Prostate gland (tissue), 2 donors: ENCODE data around the gene DNM3. TPM values are rescaled to one million over a fixed set of nuclear protein-coding genes. Genes with fewer than 3 reads are reported as not detected.

Source experiments
- DNase-seq: peaks from one replicate; pipeline ENCODE4 v3.0.0-alpha.2; 2019; ENCODE audit warnings: low spot score
- H3K27ac ChIP-seq, 2 donors: fragments of 200-600 bp; sonication (generic); 2 replicates each; pipeline ENCODE4 v1.5.1; 2017 to 2019
- H3K27me3 ChIP-seq: fragments of 200-600 bp; sonication (generic); replicated peaks from 2 replicates; pipeline ENCODE4 v1.5.1; 2019; ENCODE audit not compliant: insufficient read depth
- H3K36me3 ChIP-seq, 2 donors: fragments of 200-600 bp; sonication (generic); 1 replicate in 1 of 2; 2 replicates in 1 of 2; pipeline versions ENCODE4 v1.5.1 to v1.8.1; 2017 to 2019
- H3K4me1 ChIP-seq: fragments of 200-600 bp; sonication (generic); replicated peaks from 2 replicates; pipeline ENCODE4 v1.5.1; 2019
- H3K4me3 ChIP-seq, 2 donors: fragments of 200-600 bp; sonication (generic); 2 replicates each; pipeline ENCODE4 v1.5.1; 2017 to 2019
- H3K9me3 ChIP-seq: fragments of 200-600 bp; sonication (generic); 2 replicates; pipeline ENCODE4 v1.5.1; 2017
- POLR2A ChIP-seq: fragments of 450-650 bp; IDR thresholded peaks from one replicate; pipeline ENCODE4 v1.6.1; 2016; ENCODE audit warnings: antibody characterized with exemption, mild to moderate bottlenecking
- POLR2AphosphoS5 ChIP-seq: sonication (generic); formaldehyde crosslinking; IDR thresholded peaks from one replicate; pipeline ENCODE4 v1.6.1; 2017; ENCODE audit warnings: antibody characterized with exemption
- WGBS: methylation state at CpG from one replicate; pipeline ENCODE4 v1.1.5; 2018; 5-methylcytosine and 5-hydroxymethylcytosine counted together
- intact Hi-C: fragments of 100-400 bp; cut with DNase I; formaldehyde crosslinking; loops from one replicate; pipeline ENCODE4 v1.14.2; 2022
- total RNA-seq, 2 donors: library from RNA; depleted of rRNA; stranded (reverse); fragments of >200 nt; gene quantifications; one replicate each; pipeline ENCODE4 v1.1.0, GENCODE V29; 2016
- TF ChIP-seq, protein P1 (sequence below), 4 experiments: fragments of 200-600 bp in 2 of 4; fragments of 450-650 bp in 2 of 4; sonication (generic) in 2 of 4; IDR thresholded peaks; 1 replicate in 3 of 4; 2 replicates in 1 of 4; pipeline ENCODE4 v1.5.1; 2016 to 2019; ENCODE audit warnings: antibody characterized with exemption in 4 of 4, mild to moderate bottlenecking in 2 of 4, moderate library complexity in 2 of 4

Gene DNM3
- total RNA-seq, 2 donors from 2014 or later: 2.3 to 5.3 TPM

DNA sequence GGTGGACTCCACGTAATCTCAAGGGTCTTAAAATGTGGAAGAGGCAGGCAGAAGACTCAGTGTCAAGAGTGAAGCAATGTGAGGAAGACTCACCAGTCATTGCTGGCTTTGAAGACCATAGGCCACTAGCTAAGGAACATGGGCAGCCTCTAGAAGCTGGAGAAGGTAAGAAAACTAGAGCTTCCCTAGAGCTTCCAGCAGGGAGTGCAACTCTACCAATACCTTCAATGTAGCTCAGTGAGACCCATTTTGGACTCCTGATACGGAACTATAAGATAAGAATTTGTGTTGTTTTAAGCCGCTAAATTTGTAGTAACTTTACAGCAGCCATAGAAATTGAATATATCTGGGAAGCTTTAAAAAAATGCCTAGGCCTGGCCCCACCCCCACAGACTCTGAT is 41.0 kb upstream of the DNM3 start:
- TF ChIP-seq POLR2AphosphoS5 (no peak), POLR2A (no peak)
- TF ChIP-seq, protein P1, sequence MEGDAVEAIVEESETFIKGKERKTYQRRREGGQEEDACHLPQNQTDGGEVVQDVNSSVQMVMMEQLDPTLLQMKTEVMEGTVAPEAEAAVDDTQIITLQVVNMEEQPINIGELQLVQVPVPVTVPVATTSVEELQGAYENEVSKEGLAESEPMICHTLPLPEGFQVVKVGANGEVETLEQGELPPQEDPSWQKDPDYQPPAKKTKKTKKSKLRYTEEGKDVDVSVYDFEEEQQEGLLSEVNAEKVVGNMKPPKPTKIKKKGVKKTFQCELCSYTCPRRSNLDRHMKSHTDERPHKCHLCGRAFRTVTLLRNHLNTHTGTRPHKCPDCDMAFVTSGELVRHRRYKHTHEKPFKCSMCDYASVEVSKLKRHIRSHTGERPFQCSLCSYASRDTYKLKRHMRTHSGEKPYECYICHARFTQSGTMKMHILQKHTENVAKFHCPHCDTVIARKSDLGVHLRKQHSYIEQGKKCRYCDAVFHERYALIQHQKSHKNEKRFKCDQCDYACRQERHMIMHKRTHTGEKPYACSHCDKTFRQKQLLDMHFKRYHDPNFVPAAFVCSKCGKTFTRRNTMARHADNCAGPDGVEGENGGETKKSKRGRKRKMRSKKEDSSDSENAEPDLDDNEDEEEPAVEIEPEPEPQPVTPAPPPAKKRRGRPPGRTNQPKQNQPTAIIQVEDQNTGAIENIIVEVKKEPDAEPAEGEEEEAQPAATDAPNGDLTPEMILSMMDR (IDR thresholded peaks at IDR 0.05): no peak
- intact Hi-C loops: loop anchor here (2.0 to 10.0 kb wide), 2 partner anchors 184 to 644 kb away; partner anchors contain the start of gene PIGC
- Histone ChIP-seq H3K4me1 (no peaks in the 10 kb centered on the region), H3K27ac (no peak overlapping the region), H3K27me3 (no peaks in the 10 kb centered on the region), H3K36me3 (no peaks in the 10 kb centered on the region), H3K9me3 (no peaks in the 10 kb centered on the region), H3K4me3 (no peak overlapping the region)
- DNase-seq: no peak
- WGBS: 91% methylated on average over 3 of the region's 3 CpGs

DNA sequence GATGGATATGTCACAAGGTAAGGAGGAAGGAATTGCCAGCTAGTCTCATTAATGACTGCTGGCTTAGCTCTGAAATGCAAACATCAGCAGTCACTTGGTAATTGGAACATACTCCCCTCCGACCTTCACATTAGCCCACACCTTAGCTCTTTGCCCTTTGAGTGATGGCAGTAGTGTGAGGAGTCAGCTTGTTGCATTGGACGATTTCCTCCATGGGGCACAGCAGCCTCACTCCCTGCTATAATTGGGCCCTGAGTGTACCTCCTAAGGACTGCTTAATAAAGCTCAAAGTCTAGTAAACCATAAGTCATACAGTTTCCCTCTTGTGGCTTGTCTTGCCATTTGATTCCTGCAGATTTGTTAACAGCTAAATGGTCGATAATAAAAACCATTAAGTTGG is 40.4 kb upstream of the DNM3 start:
- Histone ChIP-seq H3K4me3 (no peak overlapping the region), H3K27ac (no peak overlapping the region), H3K4me1 (no peaks in the 10 kb centered on the region), H3K27me3 (no peaks in the 10 kb centered on the region), H3K36me3 (no peaks in the 10 kb centered on the region), H3K9me3 (no peaks in the 10 kb centered on the region)
- 72% methylated on average over 3 of the region's 3 CpGs for WGBS
- no peak for DNase-seq
- intact Hi-C loops: loop anchor here (2.0 to 10.0 kb wide), 2 partner anchors 184 to 644 kb away; partner anchors contain the start of gene PIGC
- no peak for TF ChIP-seq POLR2AphosphoS5

DNA sequence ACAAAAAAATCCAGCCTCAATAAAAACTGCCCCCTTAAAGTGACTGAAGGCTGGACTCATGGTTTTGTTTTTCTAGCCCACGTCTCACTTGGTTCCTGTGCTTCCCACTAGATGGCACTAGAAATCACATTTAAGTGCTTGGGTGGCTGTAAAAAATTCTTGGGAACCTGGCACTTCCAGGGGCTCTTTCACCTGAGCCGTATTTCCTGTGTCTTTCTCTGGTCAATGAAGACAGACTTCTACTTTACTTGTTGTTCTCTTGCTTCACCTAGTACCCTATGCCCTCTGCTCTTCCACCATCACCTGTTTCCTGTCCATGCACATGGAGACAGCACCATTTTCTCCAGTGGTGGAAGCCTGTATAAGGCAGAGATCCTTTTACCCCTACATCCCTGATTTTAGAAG is 39.8 kb upstream of the DNM3 start:
- H3K27ac ChIP-seq: no peak overlapping the region
- WGBS: 0% methylated on average over 2 of the region's 2 CpGs
- TF ChIP-seq POLR2AphosphoS5: no peak
- TF ChIP-seq, protein P1 (IDR thresholded peaks at IDR 0.05): peak; percentile 33 to 70 (median 62)
- no peaks in the 10 kb centered on the region for H3K36me3 ChIP-seq
- DNase-seq: peak; percentile 15
- no peaks in the 10 kb centered on the region for H3K4me1 ChIP-seq
- H3K4me3 ChIP-seq: no peak overlapping the region
- H3K27me3 ChIP-seq: no peaks in the 10 kb centered on the region
- no peaks in the 10 kb centered on the region for H3K9me3 ChIP-seq
- intact Hi-C loops: loop anchor here (2.0 to 10.0 kb wide), 2 partner anchors 183 to 643 kb away; partner anchors contain the start of gene PIGC

DNA sequence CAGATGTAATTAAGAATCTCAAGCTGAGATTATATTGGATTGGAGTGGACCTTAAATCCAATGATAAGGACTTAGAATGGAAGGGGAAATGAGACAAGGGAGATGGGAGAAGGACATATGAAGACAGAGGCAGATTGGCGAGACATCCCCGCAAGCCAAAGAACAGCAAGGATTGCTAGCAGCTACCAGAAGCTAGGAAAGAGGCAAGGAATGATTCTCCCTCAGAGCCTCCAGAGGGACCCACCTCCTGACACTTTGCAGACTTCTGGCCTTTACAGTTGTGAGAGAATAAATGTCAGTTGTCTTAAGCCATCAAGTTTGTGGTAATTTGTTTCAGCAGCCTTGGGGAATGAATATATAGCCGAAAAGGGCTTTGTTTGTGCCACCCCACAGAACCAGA is 39.1 kb upstream of the DNM3 start:
- Histone ChIP-seq H3K27ac (no peak overlapping the region), H3K36me3 (no peaks in the 10 kb centered on the region), H3K27me3 (no peaks in the 10 kb centered on the region), H3K4me3 (no peak overlapping the region), H3K4me1 (no peaks in the 10 kb centered on the region), H3K9me3 (no peaks in the 10 kb centered on the region)
- TF ChIP-seq, protein P1 (IDR thresholded peaks at IDR 0.05): no peak
- TF ChIP-seq POLR2AphosphoS5 (no peak), POLR2A (no peak)
- DNase-seq: no peak
- intact Hi-C loops: loop anchor here (10.0 kb wide), 1 partner anchor 643 kb away; the partner anchor contains the start of gene PIGC
- WGBS: 98% methylated on average over 3 of the region's 3 CpGs

DNA sequence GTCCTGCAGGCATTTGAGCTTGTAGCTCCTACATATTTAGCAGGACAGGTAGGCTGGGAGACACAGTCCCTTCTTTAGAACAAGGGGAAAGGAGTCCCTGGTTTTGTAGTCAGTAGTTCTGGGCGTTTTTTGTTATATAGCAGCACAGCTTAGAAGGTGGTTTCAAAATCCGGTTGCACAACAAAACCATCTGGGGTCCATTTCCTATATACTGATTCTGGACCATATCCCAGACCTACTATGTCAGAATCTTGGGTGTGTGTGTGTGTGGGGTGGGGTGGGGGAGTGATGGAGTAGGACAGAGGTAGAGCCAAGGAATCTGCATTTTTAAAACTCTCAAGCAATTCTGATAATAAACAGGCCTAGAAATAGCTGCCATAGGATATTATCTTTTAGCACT is 38.3 kb upstream of the DNM3 start:
- no peaks in the 10 kb centered on the region for H3K4me1 ChIP-seq
- no peaks in the 10 kb centered on the region for H3K27me3 ChIP-seq
- intact Hi-C loops: loop anchor here (10.0 kb wide), 1 partner anchor 642 kb away; the partner anchor contains the start of gene PIGC
- no peak overlapping the region for H3K27ac ChIP-seq
- H3K36me3 ChIP-seq: no peaks in the 10 kb centered on the region
- DNase-seq: no peak
- no peak for TF ChIP-seq POLR2AphosphoS5
- TF ChIP-seq, protein P1 (IDR thresholded peaks at IDR 0.05): no peak
- no peak for TF ChIP-seq POLR2A
- WGBS: 72% methylated on average over 2 of the region's 2 CpGs
- no peaks in the 10 kb centered on the region for H3K9me3 ChIP-seq
- H3K4me3 ChIP-seq: no peak overlapping the region
